Fibroblast of lung (primary cell): Measurements from ENCODE around the gene MYBPC1. TPM values are rescaled to one million over a fixed set of nuclear protein-coding genes. Genes with fewer than 3 reads are reported as not detected.

Experiments used
- DNase-seq, 2 donors: peaks; one replicate each; pipeline versions ENCODE4 v3.0.0 to v3.0.0-alpha.2; 2010; ENCODE audit warnings: low read depth in 2 of 2
- H2AFZ ChIP-seq: 2 replicates; pipeline ENCODE4 v1.5.1; 2012; ENCODE audit warnings: low read length, control low read depth, inconsistent platforms
- H3K27ac ChIP-seq: 2 replicates; pipeline ENCODE4 v1.5.1; 2011; ENCODE audit warnings: low read length, control low read depth; ENCODE audit not compliant: insufficient read depth
- H3K27me3 ChIP-seq: 2 replicates; pipeline ENCODE4 v1.5.1; 2011; ENCODE audit warnings: mild to moderate bottlenecking, low read length; ENCODE audit not compliant: control insufficient read depth, insufficient read depth
- H3K36me3 ChIP-seq: 2 replicates; pipeline ENCODE4 v1.5.1; 2011; ENCODE audit warnings: low read length; ENCODE audit not compliant: control insufficient read depth, insufficient read depth
- H3K4me1 ChIP-seq: 2 replicates; pipeline ENCODE4 v1.5.1; 2011; ENCODE audit warnings: low read length; ENCODE audit not compliant: control insufficient read depth, insufficient read depth; ENCODE audit errors: extremely low read depth
- H3K4me2 ChIP-seq: 2 replicates; pipeline ENCODE4 v1.5.1; 2011; ENCODE audit warnings: low read length, control low read depth; ENCODE audit not compliant: insufficient read depth; ENCODE audit errors: extremely low read depth
- H3K4me3 ChIP-seq, 4 experiments: fragments of 200-600 bp in 1 of 4; sonication (generic) in 1 of 4; replicated peaks in 1 of 4; 2 replicates each; pipeline ENCODE4 v1.5.1; 2011 to 2016; ENCODE audit warnings: low read length in 4 of 4, low read depth in 3 of 4, mild to moderate bottlenecking in 3 of 4, control low read depth in 2 of 4, inconsistent platforms in 1 of 4, mixed read lengths in 1 of 4; ENCODE audit not compliant: insufficient read depth in 1 of 4; ENCODE audit errors: control extremely low read depth in 1 of 4
- H3K79me2 ChIP-seq: 2 replicates; pipeline ENCODE4 v1.5.1; 2012; ENCODE audit warnings: mild to moderate bottlenecking, low read length, inconsistent platforms; ENCODE audit not compliant: control insufficient read depth, insufficient read depth
- H3K9ac ChIP-seq: 2 replicates; pipeline ENCODE4 v1.5.1; 2011; ENCODE audit warnings: mild to moderate bottlenecking, low read length, control low read depth; ENCODE audit not compliant: insufficient read depth
- H3K9me3 ChIP-seq: 2 replicates; pipeline ENCODE4 v1.5.1; 2012; ENCODE audit warnings: low read depth, low read length; ENCODE audit not compliant: control insufficient read depth, insufficient read depth
- H4K20me1 ChIP-seq: 2 replicates; pipeline ENCODE4 v1.5.1; 2011; ENCODE audit warnings: low read length; ENCODE audit not compliant: control insufficient read depth, insufficient read depth; ENCODE audit errors: extremely low read depth
- EZH2 ChIP-seq: IDR thresholded peaks from 2 replicates; pipeline ENCODE4 v1.5.1; 2012; ENCODE audit warnings: low read length, control low read depth, mild to moderate bottlenecking; ENCODE audit errors: missing control alignments
- polyA plus RNA-seq, 2 donors: library from polyadenylated mRNA; depleted of rRNA in 1 of 2; stranded (reverse) in 1 of 2; unstranded in 1 of 2; fragments of >200 nt; gene quantifications; 2 replicates each; pipeline ENCODE4 v1.2.1, GENCODE V29; 2011 to 2012; ENCODE audit warnings: missing spikeins in 1 of 2
- total RNA-seq: library from RNA; depleted of rRNA; stranded (reverse); fragments of >200 nt; gene quantifications from 2 replicates; pipeline ENCODE4 v1.2.1, GENCODE V29; 2014
- TF ChIP-seq, protein P1 (sequence below), 2 donors: IDR thresholded peaks in 1 of 2; conservative IDR thresholded peaks in 1 of 2; 1 replicate in 1 of 2; 2 replicates in 1 of 2; pipeline ENCODE4 v1.5.1; 2011 to 2012; ENCODE audit warnings: low read length in 2 of 2, control low read depth in 1 of 2, inconsistent platforms in 1 of 2, low read depth in 1 of 2, mild to moderate bottlenecking in 1 of 2

Gene MYBPC1
- total and polyA plus RNA-seq, 2 donors (not counting 1 experiment from before 2014, with no cell fraction given), result not detected

DNA sequence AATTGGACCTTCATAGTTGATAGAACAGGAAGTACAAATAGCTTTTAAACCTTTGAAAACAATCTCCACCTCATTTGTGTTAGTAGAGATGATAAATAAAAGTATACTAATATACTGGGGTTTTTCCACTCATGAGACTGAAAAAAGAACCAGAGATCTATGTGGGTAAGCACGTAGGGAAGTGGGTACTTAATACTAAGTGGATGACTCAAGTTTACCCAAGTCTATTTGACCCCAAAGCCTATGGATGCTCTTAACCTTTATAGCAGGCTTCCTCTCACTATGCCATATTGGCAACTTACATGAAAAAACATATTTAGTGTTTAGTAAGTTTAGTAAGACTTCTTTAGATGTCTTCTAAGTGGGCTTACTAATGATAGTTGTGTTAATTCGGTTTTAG is 53.4 kb downstream of the MYBPC1 start:
- H3K4me1 ChIP-seq, result no peaks in the 10 kb centered on the region
- H3K27me3 ChIP-seq, result no peaks in the 10 kb centered on the region
- no peaks in the 10 kb centered on the region for H3K9me3 ChIP-seq
- H3K36me3 ChIP-seq, result no peaks in the 10 kb centered on the region
- no peak overlapping the region for H2AFZ ChIP-seq
- TF ChIP-seq EZH2, result no peak
- TF ChIP-seq, protein P1, sequence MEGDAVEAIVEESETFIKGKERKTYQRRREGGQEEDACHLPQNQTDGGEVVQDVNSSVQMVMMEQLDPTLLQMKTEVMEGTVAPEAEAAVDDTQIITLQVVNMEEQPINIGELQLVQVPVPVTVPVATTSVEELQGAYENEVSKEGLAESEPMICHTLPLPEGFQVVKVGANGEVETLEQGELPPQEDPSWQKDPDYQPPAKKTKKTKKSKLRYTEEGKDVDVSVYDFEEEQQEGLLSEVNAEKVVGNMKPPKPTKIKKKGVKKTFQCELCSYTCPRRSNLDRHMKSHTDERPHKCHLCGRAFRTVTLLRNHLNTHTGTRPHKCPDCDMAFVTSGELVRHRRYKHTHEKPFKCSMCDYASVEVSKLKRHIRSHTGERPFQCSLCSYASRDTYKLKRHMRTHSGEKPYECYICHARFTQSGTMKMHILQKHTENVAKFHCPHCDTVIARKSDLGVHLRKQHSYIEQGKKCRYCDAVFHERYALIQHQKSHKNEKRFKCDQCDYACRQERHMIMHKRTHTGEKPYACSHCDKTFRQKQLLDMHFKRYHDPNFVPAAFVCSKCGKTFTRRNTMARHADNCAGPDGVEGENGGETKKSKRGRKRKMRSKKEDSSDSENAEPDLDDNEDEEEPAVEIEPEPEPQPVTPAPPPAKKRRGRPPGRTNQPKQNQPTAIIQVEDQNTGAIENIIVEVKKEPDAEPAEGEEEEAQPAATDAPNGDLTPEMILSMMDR (conservative IDR thresholded peaks at IDR 0.05 in 1 of 2, IDR thresholded peaks at IDR 0.05 in 1 of 2; ENCODE audit: low read depth in 1 of 2, low read length in 2 of 2), result no peak
- no peak overlapping the region for H3K4me2 ChIP-seq
- H3K27ac ChIP-seq, result no peak overlapping the region
- H3K4me3 ChIP-seq, result no peak overlapping the region
- DNase-seq, result no peak
- no peak overlapping the region for H3K9ac ChIP-seq
- no peaks in the 10 kb centered on the region for H4K20me1 ChIP-seq
- no peaks in the 10 kb centered on the region for H3K79me2 ChIP-seq

DNA sequence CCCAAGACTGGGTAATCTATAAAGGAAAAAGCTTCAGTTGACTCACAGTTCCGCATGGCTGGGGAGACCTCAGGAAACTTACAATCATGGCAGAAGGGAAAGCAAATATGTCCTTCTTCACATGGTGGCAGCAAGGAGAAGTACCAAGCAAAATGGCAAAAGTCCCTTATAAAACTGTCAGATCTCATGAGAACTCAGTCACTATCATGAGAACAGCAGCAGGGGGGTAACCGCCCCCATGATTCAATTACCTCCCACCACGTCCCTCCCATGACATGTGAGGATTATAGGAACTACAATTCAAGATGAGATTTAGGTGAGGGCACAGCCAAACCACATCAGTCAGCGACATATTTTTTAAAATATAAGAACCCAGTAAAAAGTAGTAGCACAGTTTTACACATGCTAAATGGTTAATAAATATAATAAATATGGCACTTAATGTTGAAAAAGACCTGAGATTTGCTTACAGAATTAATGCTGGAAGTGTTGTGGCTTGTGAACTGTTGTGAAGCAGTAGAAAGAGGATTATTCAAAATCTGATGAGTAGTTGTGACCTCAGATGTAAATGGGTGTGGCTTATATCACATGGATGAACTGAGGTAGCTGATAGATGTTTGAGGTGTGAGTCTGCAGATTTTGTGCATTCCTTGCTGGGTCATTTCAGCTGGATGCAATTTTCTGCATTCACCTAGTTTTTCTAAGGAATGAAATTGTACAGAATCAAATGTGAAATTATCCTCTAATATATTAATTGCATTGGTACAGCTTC is 55.8 kb downstream of the MYBPC1 start:
- no peaks in the 10 kb centered on the region for H3K27me3 ChIP-seq
- no peak overlapping the region for H3K9ac ChIP-seq
- H2AFZ ChIP-seq, result no peak overlapping the region
- H3K4me2 ChIP-seq, result no peak overlapping the region
- H3K9me3 ChIP-seq, result no peaks in the 10 kb centered on the region
- H3K27ac ChIP-seq, result no peak overlapping the region
- H3K4me3 ChIP-seq, result no peak overlapping the region
- H3K36me3 ChIP-seq, result no peaks in the 10 kb centered on the region
- no peaks in the 10 kb centered on the region for H4K20me1 ChIP-seq
- no peaks in the 10 kb centered on the region for H3K79me2 ChIP-seq
- no peaks in the 10 kb centered on the region for H3K4me1 ChIP-seq
- no peak for DNase-seq
- TF ChIP-seq EZH2, result no peak
- TF ChIP-seq, protein P1 (conservative IDR thresholded peaks at IDR 0.05 in 1 of 2, IDR thresholded peaks at IDR 0.05 in 1 of 2; ENCODE audit: low read depth in 1 of 2, low read length in 2 of 2), result no peak

DNA sequence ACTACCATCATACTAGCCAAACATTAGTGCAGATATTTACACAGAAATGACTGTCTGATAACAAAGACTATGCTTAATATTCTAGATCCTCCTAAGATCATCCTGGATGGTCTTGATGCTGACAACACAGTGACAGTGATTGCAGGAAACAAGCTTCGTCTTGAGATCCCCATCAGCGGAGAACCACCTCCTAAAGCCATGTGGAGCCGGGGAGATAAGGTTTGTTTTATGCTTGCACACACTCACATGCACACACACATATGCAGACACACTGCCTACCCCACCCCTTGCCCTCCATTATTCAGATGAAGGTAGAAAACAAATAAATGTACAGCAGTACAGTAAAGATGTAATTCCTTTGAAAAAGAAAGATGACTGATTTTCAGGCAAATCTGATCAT is 58.3 kb downstream of the MYBPC1 start:
- no peak for DNase-seq
- Histone ChIP-seq H3K4me3 (no peak overlapping the region), H3K27ac (no peak overlapping the region), H2AFZ (no peak overlapping the region), H3K79me2 (no peaks in the 10 kb centered on the region), H3K9ac (no peak overlapping the region), H3K4me2 (no peak overlapping the region), H3K27me3 (no peaks in the 10 kb centered on the region), H3K36me3 (no peaks in the 10 kb centered on the region), H4K20me1 (no peaks in the 10 kb centered on the region), H3K4me1 (no peaks in the 10 kb centered on the region), H3K9me3 (no peaks in the 10 kb centered on the region)
- TF ChIP-seq, protein P1 (conservative IDR thresholded peaks at IDR 0.05 in 1 of 2, IDR thresholded peaks at IDR 0.05 in 1 of 2; ENCODE audit: low read depth in 1 of 2, low read length in 2 of 2), result no peak
- TF ChIP-seq EZH2, result no peak
